Suprapubic skin (tissue), 4 donors: ENCODE measurements around the gene OR14J1. TPM values are rescaled to one million over a fixed set of nuclear protein-coding genes. Genes with fewer than 3 reads are reported as not detected.
"Not testable (repeated sequence)": the region's sequence is repeated elsewhere in the genome, so short reads cannot be mapped to it uniquely, and the experiment has no call there.

Experiments
- DNase-seq, 2 donors: peaks; one replicate each; pipeline ENCODE4 v3.0.0-alpha.2; 2019; ENCODE audit warnings: low spot score in 2 of 2
- H3K27ac ChIP-seq: fragments of 200-600 bp; sonication (generic); one replicate; pipeline ENCODE4 v1.5.1; 2019
- H3K27me3 ChIP-seq: fragments of 200-600 bp; sonication (generic); one replicate; pipeline ENCODE4 v1.5.1; 2019
- H3K36me3 ChIP-seq: fragments of 200-600 bp; sonication (generic); one replicate; pipeline ENCODE4 v1.5.1; 2019
- H3K4me1 ChIP-seq: fragments of 200-600 bp; sonication (generic); one replicate; pipeline ENCODE4 v1.5.1; 2019
- H3K4me3 ChIP-seq: fragments of 200-600 bp; sonication (generic); one replicate; pipeline ENCODE4 v1.5.1; 2019; ENCODE audit warnings: mild to moderate bottlenecking
- H3K9me3 ChIP-seq: fragments of 200-600 bp; sonication (generic); one replicate; pipeline ENCODE4 v1.5.1; 2019
- CTCF ChIP-seq, 2 donors: fragments of 200-600 bp in 1 of 2; fragments of 450-650 bp in 1 of 2; sonication (generic) in 1 of 2; IDR thresholded peaks; one replicate each; pipeline ENCODE4 v1.5.1; 2016 to 2019; ENCODE audit warnings: antibody characterized with exemption in 2 of 2, mild to moderate bottlenecking in 1 of 2, moderate library complexity in 1 of 2
- EP300 ChIP-seq: sonication (generic); formaldehyde crosslinking; IDR thresholded peaks from one replicate; pipeline ENCODE4 v1.6.1; 2017; ENCODE audit warnings: antibody characterized with exemption
- POLR2A ChIP-seq, 2 donors: fragments of 450-650 bp; IDR thresholded peaks; one replicate each; pipeline ENCODE4 v1.6.1; 2017; ENCODE audit warnings: antibody characterized with exemption in 2 of 2, mild to moderate bottlenecking in 2 of 2, moderate library complexity in 2 of 2
- POLR2AphosphoS5 ChIP-seq, 3 donors: sonication (generic); formaldehyde crosslinking; IDR thresholded peaks; one replicate each; pipeline ENCODE4 v1.6.1; 2017; ENCODE audit warnings: antibody characterized with exemption in 3 of 3
- WGBS: methylation state at CpG from one replicate; pipeline ENCODE4 v1.1.5; 2018; 5-methylcytosine and 5-hydroxymethylcytosine counted together
- total RNA-seq, 4 donors: library from RNA; depleted of rRNA; stranded (reverse); fragments of >200 nt; gene quantifications; one replicate each; pipeline ENCODE4 v1.1.0, GENCODE V29; 2016

The OR14J1 gene
- total RNA-seq, 4 donors from 2014 or later: not detected

GRCh38 chr6:29295181-29295585, 6.3 kb upstream of the OR14J1 start:
- Histone ChIP-seq H3K4me1 (no peaks in the 10 kb centered on the region), H3K4me3 (no peak overlapping the region), H3K36me3 (no peaks in the 10 kb centered on the region), H3K27ac (no peak overlapping the region), H3K9me3 (no peaks in the 10 kb centered on the region), H3K27me3 (no peaks in the 10 kb centered on the region)
- peak in 1 of 2 donors; percentile 68 for DNase-seq
- TF ChIP-seq CTCF (IDR thresholded peaks at IDR 0.05) (no peak), POLR2A (IDR thresholded peaks at IDR 0.05) (no peak), POLR2AphosphoS5 (IDR thresholded peaks at IDR 0.05) (no peak), EP300 (no peak)
- WGBS: 72% methylated on average over 4 of the region's 12 CpGs

- no peak for TF ChIP-seq POLR2AphosphoS5 (IDR thresholded peaks at IDR 0.05)
- no peak for TF ChIP-seq EP300
- no peak for TF ChIP-seq CTCF (IDR thresholded peaks at IDR 0.05)
- TF ChIP-seq POLR2A (IDR thresholded peaks at IDR 0.05): no peak
- no peak for DNase-seq
- H3K9me3 ChIP-seq: no peaks in the 10 kb centered on the region
- no peak overlapping the region for H3K4me3 ChIP-seq
- no peaks in the 10 kb centered on the region for H3K36me3 ChIP-seq
- no peaks in the 10 kb centered on the region for H3K27me3 ChIP-seq
- no peaks in the 10 kb centered on the region for H3K4me1 ChIP-seq
- H3K27ac ChIP-seq: no peak overlapping the region
- 80% methylated on average over 1 of the region's 7 CpGs for WGBS
Observed at GRCh38 chr6:29295623-29296022, 5.9 kb upstream of the OR14J1 start.

- H3K4me1 ChIP-seq: no peaks in the 10 kb centered on the region
- H3K9me3 ChIP-seq: no peaks in the 10 kb centered on the region
- no peak overlapping the region for H3K27ac ChIP-seq
- TF ChIP-seq CTCF (IDR thresholded peaks at IDR 0.05) (no peak), POLR2AphosphoS5 (IDR thresholded peaks at IDR 0.05) (no peak), EP300 (no peak), POLR2A (IDR thresholded peaks at IDR 0.05) (no peak)
- no peaks in the 10 kb centered on the region for H3K36me3 ChIP-seq
- 86% methylated on average over 2 of the region's 2 CpGs for WGBS
- no peak overlapping the region for H3K4me3 ChIP-seq
- H3K27me3 ChIP-seq: no peaks in the 10 kb centered on the region
- DNase-seq: no peak
Observed at GRCh38 chr6:29319931-29320330, 18.4 kb downstream of the OR14J1 start.

- not testable (repeated sequence) for DNase-seq, H3K36me3 ChIP-seq, H3K27me3 ChIP-seq, H3K4me3 ChIP-seq, H3K27ac ChIP-seq, H3K9me3 ChIP-seq, H3K4me1 ChIP-seq
Observed at GRCh38 chr6:29323332-29323731, 21.8 kb downstream of the OR14J1 start.

- Histone ChIP-seq H3K36me3 (no peaks in the 10 kb centered on the region), H3K27ac (no peak overlapping the region), H3K4me3 (no peak overlapping the region), H3K9me3 (no peaks in the 10 kb centered on the region), H3K4me1 (no peaks in the 10 kb centered on the region), H3K27me3 (no peaks in the 10 kb centered on the region)
- 87% methylated on average over 4 of the region's 4 CpGs for WGBS
- no peak for TF ChIP-seq EP300
- TF ChIP-seq POLR2A (IDR thresholded peaks at IDR 0.05): no peak
- no peak for TF ChIP-seq POLR2AphosphoS5 (IDR thresholded peaks at IDR 0.05)
- TF ChIP-seq CTCF (IDR thresholded peaks at IDR 0.05): no peak
- DNase-seq: no peak
Observed at GRCh38 chr6:29325777-29326176, 24.3 kb downstream of the OR14J1 start.

GRCh38 chr6:29332676-29333075, 31.2 kb downstream of the OR14J1 start:
- peaks cover 4% of the 10 kb centered on the region for H3K9me3 ChIP-seq
- no peak for DNase-seq
- TF ChIP-seq POLR2A (IDR thresholded peaks at IDR 0.05): no peak
- no peak for TF ChIP-seq EP300
- no peak for TF ChIP-seq POLR2AphosphoS5 (IDR thresholded peaks at IDR 0.05)
- TF ChIP-seq CTCF (IDR thresholded peaks at IDR 0.05): no peak
- no peak overlapping the region for H3K4me3 ChIP-seq
- no peaks in the 10 kb centered on the region for H3K36me3 ChIP-seq
- H3K27ac ChIP-seq: no peak overlapping the region
- no peaks in the 10 kb centered on the region for H3K27me3 ChIP-seq
- H3K4me1 ChIP-seq: no peaks in the 10 kb centered on the region
